Glomerular visceral epithelial cell (primary cell): Measurements from ENCODE around the gene CDK5RAP2.

ENCODE experiments used
- DNase-seq: peaks from one replicate; pipeline ENCODE4 v3.0.0-alpha.2; 2016; ENCODE audit errors: extremely low spot score

Gene CDK5RAP2

DNA sequence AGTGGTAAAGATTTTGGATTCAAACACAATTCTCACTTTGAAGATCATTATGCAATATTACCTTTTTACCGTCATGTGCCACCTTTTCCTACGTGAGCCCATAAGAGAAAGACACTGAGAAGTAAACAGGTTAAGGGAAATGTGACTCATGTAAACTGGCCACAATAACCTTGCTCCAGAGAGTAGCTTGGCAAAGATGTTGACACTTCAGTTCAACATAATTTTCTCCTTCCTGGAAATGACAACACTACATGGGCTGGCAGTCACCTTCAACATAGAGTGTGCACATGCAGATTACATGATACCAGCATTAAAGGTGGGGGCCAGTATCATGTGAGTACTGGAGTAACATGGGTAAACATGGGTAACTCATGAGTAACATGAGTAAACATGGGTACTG is 141.9 kb downstream of the CDK5RAP2 start:
- DNase-seq: no peak

DNA sequence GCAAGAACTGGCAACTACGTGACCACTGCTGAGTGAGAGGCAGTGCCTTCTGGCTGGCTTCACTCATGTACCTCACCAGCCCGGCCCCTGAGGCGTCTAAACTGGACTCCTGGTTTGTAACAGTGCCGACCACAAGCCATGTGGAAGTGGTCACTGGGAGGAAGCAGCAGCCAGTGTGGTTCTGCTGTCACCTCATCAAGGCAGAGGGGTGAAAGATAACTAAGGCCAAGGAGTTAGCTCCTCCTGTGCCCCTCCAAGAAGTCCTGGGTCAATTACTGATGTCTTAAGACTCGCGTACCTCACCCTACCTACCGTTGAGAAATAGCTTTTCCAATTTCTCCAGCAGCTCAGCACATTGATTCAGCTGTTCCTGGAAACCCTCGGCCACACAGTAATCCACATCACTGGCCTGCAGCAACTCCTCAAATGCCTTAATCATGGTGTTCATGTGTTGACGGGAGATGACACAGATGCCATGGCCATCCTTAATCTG is 142.9 kb downstream of the CDK5RAP2 start:
- no peak for DNase-seq

DNA sequence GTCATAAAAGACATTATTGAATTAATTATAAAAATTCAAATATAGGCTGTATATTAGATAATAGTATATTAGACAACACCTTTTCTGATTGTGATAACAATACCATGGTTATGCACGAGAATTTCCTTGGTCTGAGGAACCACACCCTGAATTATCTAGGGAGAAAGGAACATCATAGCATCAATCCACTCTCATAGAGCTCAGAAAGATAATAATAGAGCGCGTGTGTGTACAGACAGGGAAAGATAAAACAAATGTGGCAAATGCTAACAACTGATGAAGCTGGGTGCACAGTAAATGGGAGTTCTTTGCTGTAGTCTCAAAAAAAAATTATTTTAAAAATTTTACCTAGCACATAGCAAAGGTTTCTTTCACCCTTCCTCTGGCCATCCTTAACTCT is 143.5 kb downstream of the CDK5RAP2 start:
- no peak for DNase-seq

DNA sequence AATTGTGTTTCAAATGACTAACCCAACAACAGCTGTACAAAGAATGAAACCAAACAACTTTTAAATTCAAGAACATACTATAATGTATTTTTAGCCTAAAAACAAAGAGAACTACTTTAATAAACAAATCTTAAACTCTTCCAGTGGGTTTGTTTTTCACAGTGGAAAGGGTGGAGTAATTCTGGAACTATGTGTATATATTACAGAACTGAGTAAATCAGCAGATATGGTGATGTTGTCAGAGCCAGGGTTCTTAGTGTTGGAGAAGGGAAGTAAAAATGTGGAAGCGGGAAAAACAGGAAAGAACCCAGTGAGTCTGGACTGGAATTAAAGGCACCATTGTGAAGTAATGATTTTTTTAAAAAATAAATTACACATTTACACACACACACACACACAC is 144.9 kb downstream of the CDK5RAP2 start:
- no peak for DNase-seq

DNA sequence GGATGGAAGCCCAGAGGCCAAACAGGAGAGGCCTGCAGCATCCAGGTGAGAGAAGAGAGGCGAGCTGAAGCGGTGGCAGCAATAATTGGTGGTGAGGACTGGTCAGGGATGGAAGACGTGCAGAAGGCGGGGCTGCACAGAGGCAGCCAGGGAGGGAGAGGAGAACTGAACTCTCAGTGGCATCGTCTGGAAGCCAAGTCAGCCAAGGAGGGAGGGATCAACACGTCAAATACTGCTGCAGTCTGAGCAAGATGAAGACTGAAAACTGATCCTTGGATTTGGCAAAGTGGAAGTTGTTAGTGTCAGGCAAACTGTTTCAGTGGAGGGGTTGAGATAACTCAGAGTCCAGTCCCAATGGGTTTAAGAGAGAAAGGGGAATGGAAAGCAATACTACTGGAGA is 145.4 kb downstream of the CDK5RAP2 start:
- DNase-seq: no peak

DNA sequence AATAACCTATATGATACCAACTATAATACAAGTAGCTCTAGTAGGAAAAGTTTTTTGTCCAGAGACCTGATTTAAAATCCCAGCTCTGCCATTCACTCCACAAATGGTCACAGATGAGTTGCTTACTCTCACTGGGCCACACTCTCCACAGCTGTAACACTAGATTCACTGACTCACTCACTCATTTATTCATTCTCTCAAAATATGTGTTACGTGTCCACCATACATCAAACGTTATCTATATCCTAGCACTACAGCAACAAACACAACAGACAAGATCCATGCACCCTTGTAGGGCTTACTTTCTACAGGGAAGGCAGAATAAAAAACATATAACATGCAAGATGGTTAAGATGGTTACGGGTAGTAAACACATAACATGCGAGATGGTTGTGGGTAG is 146.3 kb downstream of the CDK5RAP2 start:
- no peak for DNase-seq

DNA sequence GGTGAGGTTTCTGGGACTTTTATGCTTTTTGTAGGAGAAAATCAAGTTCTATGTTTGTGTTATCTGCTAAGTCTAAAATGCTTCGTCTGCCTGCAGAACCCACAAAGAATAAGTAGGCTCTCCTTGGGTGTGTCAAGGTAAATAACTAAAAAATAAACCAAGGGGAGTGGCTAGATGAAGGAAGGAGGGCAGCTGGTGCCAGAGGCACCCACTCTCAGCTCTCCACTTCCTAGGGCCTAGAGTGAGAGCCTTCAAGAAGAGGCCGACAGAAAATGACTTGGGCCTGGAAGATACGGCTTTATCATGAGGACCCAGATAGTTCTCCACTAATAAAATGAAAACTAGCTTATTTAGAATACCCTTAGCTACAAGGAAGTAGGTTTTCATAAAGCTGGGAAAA is 147.4 kb downstream of the CDK5RAP2 start:
- DNase-seq: no peak

DNA sequence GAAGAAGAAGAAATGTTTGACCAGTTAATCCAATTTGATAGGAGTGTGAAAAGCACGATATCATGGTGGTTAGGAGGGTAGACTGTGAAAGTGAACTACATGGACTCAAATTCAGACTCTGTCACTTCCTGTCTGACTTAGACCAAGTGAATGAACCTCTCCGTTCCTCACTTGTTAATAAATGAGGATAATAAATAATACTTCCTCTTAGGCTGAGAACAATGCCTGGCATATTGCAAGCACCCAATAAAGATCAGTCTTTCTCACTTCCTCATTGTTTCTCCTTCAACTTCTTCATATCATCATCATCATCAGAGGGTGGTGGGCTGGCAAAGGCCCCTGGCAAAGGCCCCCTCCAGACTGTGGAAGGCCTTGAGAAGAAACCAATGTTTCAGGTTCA is 148.7 kb downstream of the CDK5RAP2 start:
- DNase-seq: no peak

DNA sequence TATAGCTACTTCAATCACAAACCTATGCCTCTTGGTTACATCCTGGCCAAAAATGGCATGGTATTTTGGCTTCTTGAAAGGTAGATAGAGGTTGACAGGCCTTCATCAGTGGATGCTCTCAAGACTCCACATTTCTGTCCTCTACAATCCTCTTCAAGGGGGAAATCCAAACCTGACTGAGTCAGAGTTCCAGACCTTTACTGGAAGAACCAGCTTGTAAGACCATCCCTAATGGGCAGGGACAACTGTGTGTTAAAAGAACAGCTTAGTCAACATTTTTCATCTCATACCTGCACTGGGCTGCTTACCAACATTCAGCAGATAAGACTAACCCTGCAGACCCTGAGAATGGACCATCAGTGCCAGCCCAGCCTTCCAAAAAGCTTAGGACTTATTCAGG is 155.7 kb downstream of the CDK5RAP2 start:
- no peak for DNase-seq

DNA sequence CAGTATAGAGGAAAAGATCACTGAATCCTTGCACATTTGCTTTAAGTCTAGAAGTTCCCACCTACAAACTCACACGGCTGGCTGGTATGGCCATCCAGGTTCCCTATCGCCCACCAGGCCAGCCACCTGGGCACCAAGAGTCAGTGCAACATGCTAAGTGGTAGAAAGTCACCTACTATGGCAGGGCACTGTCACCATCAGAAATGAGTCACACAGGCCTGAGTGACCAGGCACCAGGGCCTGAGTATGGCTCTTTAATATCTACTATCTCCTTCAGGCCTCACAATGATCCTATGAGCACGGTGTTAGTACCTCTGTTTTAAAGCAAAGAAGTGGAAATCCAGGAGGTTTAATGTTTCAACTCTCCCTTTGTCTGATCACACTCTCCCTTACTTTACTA is 156.2 kb downstream of the CDK5RAP2 start:
- no peak for DNase-seq

DNA sequence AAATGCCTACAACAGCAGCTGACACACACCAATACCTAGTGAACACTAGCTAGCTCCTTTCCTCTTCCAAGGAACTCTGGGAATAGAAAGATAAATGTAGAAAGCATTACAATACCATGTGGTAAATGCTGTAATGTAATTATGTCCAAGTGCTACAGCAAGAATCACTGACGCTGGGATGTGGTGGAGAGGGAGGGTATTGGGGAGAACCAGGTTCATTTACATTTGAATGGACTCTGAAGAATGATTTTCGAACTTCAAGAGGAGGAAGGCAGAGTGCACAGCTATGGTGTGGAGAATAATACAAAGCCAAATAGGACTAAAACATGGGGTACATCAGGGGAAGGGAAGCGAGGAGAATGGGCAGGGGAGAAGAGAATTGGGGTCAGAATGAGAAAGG is 158.0 kb downstream of the CDK5RAP2 start:
- no peak for DNase-seq

DNA sequence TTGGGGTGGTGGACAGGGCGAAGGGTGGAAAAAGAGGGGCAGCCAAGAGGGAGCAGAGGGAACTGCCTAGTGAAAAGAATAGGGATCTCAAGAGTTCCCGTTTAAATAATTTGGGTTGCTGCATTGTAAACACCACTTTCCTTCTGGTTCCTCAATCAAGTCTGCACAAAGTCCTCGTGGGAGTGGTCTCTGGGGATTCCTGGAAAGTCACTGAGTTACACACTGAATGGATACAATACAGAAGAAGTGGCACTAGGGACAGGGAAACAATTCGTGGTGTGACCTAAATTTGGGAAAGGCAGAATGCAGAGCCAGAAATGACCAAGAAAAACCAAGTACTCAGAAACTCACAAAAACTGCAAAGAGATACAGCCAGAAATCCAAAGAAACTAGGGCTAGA is 161.7 kb downstream of the CDK5RAP2 start:
- DNase-seq: no peak

DNA sequence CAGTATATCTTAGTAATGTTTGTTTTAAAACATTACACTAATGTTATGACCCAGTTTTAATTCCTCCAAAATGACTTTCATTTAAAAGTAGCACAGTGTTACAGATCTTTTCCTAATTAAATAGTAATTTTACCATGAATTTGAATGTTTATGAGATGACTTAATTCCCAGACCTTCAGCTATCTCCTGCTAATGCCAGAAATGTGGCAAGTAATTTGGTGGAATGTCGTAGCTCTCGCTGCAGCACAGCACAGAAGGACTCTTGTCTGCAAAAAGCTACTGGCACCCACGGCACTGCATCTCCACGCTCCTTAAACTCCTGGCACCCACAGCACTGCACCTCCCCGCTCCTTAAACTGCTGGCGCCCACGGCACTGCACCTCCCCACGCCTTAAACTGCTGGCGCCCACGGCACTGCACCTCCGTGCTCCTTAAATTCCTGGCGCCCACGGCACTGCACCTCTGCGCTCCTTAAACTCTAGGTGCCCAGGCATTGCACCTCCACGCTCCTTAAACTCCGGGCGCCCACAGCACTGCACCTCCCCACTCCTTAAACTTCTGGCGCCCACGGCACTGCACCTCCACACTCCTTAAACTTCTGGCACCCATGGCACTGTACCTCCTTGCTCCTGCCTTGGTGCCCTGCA is 163.1 kb downstream of the CDK5RAP2 start:
- no peak for DNase-seq

DNA sequence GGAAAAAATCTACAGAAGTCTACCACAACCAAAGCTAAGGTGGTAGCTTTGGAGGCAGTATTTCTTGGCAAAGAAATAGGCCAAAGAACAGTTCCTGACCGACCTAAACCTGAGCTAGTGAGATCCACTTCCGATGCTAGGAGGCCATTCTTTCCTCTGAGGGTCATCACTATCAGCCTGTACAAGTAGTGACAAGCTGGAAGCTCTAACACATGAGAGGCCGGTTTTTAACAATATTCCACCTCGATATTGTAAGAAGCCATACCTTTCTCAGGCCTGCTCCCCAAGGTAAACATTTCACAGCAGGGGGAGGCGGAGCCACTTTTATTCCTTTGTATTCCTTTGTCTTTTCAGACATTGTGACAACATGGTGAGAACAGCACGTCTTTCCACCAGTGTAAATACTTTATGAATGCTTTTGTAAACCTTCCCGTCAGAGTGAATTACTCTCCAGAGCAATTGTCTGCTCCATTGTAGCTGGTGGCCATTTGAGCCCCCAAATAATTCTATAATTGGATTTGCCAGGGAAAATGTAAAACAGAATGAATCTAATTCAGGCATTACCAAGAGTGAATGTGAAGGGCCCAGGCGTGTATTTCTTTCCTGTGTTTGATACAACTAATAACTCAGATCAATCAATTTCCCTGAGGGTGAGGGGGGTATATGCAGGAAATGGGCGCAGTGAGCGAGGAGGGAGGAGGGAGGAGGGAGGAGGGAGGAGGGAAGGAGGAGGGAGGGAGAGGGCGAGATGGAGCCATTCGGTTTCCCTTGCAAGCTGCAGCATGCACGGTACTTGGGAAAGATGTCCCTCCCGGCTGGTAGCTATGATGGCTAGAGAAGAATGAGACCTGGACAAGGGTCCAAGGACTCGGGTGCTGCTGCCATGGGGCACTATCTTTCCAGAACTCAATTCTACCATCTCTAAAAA is 166.6 kb downstream of the CDK5RAP2 start:
- DNase-seq: no peak

DNA sequence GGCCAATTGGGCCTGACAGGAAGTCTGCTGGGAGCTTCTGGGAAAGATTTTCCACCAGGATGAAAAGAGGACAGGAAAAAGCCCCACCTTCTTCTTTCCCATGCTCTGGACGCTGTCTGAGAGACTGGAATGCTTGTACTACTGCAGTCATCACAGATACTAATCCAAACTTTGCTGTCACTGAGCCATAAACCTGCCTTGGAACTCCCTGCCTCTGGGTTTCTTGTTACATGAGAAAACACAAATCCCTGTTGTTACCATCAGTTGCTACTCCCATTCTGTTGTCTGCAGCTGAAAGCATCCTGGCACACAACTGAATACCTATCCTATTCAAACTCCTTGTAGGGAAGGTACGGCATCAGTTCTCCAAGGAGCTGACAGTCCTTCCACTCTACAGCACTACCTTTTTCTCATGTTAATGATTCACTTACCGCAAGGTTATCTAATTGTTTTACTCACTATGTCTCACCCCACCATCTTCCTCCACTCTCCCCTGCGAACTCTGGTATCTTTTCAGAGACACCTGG is 167.5 kb downstream of the CDK5RAP2 start:
- no peak for DNase-seq

DNA sequence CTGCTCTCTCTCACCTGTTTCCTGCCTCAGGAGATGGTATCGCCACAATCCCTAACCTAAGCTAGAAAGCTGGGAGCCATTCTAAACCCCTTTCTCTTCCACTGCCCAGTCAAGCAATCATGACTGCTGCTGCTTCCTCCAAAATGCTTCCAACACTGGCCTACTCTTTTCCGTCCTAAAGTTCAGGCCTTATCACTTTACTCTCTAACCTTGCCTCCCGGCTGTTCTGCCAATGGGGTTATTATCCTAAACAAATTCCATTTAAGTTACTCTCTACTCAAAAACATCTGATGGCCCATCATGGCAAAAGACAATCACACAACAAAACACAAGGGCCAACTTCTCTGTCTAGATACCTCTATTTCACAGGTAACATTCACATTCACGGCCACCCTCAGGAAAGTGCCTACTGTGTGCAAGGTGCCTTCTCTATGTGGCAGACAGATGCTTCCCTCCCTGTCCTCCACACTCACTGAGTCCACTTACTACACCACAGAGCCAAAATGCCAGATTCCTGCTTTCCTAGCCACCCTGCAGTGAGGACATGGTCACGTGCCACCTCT is 168.0 kb downstream of the CDK5RAP2 start:
- DNase-seq: no peak

DNA sequence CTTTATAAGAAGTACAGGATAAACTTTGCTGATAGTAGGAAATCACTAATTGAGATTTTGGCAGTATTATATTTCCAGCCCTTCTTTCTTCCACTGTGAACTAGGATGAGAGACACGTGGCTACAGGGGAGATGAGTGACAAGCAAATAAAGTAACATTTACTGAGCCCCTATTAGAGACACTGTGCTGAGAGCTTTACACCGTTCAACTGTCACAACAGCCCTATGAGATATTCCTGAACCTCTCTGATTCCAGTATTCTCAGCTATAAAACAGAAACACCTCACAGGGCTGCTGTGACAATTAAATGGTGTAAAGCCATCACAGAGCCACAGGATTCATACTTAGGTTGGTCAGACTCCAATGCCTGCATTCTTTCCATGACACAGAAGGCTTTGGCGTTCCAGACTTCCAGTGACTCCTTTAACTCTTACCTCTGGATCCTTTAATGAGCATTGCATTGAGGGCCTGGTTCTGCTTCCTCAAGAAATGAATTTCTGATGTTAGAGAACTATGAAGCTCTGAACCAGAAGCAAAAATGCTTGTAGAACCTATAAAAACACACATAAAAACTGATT is 169.0 kb downstream of the CDK5RAP2 start:
- no peak for DNase-seq

DNA sequence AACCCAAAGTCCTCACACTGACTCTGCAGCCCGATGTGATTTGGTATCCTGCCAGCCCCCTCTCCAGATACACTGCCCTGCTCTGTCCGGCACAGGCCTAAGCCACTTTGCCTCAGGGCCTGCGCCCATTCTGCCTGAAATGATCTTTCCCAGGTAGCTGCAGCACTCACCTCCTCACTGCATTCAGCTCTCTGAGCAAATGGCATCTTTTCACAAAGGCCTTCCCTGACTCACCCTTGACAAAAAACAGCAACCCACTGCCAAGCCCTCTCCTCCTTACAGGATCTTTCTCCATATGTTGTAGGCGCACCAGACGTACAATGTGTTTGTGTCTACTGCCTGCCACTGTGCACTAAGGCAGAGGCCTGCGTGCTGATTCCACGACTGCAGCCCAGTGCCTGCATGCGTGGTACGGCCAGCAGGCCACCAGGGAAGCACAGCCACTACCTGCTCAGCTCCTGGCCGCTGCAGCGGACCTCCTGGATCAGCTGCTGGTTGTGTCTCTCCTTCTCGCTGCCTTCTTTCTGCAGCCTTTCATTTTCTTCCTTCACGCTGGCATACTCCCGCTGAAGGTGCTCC is 171.2 kb downstream of the CDK5RAP2 start:
- DNase-seq: no peak

DNA sequence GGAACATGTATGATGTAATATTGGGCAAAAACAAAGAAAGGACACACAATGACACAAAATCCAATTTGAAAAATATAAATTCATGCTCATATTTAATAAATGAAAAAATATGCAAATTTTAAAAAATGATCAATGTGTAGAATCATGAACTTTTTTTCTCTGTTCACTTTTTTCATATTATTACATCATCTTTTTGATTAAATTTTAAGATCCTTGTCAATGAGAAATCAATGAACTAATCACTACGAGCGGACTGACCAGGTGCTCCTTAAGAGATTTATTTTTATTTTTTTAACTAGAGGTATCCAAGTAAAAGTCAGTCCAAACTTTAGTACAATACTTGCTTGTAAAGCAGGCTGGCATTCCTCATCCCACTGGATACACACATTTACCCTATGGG is 174.1 kb downstream of the CDK5RAP2 start:
- no peak for DNase-seq

DNA sequence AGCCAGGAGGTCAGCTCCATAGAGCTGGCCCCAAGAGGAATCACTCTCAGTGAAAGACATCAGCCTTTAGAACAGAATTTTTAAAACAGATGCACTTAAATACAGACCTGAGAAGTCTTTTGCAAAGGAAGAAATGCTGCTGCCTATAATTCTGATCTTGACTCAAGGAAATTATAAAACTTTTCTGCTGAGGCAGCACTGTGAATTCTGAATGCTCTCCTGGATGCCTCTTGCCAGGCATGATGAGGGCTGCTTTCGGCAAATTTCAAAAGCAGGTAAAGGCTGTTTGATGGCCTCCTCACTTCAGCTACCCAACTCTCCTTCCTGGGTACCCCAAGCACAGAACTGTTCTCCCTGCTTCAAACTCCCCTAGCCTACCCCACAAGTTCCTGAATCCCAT is 174.8 kb downstream of the CDK5RAP2 start:
- DNase-seq: no peak

DNA sequence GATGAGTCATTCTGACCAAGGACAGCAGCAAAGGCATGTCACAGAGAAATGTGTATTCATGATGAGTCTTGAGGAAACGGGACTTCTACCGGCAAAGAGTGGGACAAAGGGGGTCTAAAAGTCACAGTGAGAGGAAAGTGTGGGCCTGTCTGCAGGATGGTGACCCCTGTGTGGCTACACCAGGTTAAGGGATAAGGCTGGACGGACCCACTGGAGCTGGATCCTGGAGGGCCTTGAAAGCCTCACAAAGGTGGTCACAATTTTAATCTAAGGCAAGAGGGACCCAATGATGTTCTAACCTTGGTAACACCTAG is 176.5 kb downstream of the CDK5RAP2 start:
- DNase-seq: no peak
